ENCODE data around the gene CPB1. TPM values are rescaled to one million over a fixed set of nuclear protein-coding genes. Genes with fewer than 3 reads are reported as not detected.

Gene CPB1
- polyA plus RNA-seq, 1 experiment: not detected

DNA sequence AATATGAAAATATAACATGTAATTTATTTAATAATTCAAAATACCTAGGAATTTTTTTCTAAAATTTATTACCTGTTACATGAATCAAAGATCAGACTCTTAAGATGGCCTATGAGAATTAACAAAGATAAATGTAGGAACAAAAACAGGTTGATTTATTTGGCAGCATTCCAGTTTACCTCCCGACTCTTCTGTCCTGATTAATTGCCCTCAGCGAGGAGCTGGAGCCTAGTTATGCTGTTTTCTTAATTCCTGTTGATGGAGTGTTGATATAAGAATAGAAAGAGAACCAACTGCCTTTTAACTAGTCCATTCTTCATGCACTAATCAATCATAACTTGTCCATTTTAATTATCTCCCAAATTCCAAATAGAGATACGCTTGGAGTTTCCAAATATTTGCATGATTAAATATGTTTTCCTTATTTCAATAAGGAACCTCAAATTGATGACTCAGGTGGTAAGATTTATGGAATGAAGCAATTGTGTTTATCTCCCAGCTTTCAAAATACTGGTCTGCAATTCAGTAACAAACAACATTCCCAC is 10.6 kb upstream of the CPB1 start:
- H3K4me3 ChIP-seq (ENCODE audit: low read depth, low read length): no peak overlapping the region
- DNase-seq (ENCODE audit: low read depth, low spot score): no peak
- CTCF ChIA-PET: no interaction called here
- no peak overlapping the region for H3K27ac ChIP-seq (ENCODE audit: low read depth, low read length)
- TF ChIP-seq, protein P1, sequence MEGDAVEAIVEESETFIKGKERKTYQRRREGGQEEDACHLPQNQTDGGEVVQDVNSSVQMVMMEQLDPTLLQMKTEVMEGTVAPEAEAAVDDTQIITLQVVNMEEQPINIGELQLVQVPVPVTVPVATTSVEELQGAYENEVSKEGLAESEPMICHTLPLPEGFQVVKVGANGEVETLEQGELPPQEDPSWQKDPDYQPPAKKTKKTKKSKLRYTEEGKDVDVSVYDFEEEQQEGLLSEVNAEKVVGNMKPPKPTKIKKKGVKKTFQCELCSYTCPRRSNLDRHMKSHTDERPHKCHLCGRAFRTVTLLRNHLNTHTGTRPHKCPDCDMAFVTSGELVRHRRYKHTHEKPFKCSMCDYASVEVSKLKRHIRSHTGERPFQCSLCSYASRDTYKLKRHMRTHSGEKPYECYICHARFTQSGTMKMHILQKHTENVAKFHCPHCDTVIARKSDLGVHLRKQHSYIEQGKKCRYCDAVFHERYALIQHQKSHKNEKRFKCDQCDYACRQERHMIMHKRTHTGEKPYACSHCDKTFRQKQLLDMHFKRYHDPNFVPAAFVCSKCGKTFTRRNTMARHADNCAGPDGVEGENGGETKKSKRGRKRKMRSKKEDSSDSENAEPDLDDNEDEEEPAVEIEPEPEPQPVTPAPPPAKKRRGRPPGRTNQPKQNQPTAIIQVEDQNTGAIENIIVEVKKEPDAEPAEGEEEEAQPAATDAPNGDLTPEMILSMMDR (IDR thresholded peaks at IDR 0.05; ENCODE audit: low read depth, low read length): no peak
- POLR2A ChIA-PET: no interaction called here
- no peaks in the 10 kb centered on the region for H3K27me3 ChIP-seq (ENCODE audit: control insufficient read depth, insufficient read depth, low read length)
- no peaks in the 10 kb centered on the region for H3K9me3 ChIP-seq (ENCODE audit: control insufficient read depth, insufficient read depth, low read length)

DNA sequence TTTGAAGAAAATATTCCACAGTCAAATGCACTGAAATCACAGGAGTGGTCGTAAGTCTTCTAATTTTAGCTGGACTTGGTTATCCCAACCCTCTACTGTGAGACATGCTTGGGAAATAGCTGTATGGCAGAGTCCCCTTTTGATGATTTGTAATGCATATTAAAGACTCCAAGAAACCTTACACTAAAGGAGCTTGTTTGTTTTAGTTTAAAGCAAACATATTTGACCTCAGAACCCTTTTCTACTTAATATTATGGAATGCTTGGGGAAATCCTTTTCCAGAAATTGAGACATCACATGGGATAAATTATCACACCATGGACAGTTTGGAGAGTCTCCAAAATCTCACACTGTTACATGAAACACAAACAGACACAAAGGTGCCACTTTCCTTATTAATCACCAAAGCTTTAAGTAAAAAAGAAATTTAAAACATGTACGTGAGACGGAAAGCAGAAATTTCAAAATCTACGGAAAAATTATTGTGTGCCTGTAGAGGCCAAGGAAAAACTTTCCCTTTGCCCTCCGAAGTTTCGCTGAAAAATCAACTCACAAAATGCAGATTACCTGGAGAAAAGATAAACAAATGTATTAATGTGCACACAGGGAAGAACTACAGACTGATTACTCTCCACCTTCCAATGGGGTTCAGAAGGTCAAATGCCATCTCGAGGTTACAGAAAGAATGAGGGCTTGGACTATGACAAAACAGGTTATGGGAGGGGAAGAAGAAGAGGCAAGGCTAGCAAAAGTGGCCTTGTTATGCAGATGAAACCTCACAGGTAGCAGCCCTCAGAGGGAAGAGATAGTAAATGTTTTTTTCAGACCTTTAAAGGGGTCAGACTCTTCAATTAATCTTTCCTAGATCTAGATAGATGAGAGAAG is 7.0 kb upstream of the CPB1 start:
- H3K9me3 ChIP-seq (ENCODE audit: control insufficient read depth, insufficient read depth, low read length): no peaks in the 10 kb centered on the region
- DNase-seq (ENCODE audit: low read depth, low spot score): no peak
- TF ChIP-seq, protein P1 (IDR thresholded peaks at IDR 0.05; ENCODE audit: low read depth, low read length): no peak
- no peak overlapping the region for H3K27ac ChIP-seq (ENCODE audit: low read depth, low read length)
- POLR2A ChIA-PET: no interaction called here
- CTCF ChIA-PET: no interaction called here
- no peaks in the 10 kb centered on the region for H3K27me3 ChIP-seq (ENCODE audit: control insufficient read depth, insufficient read depth, low read length)
- no peak overlapping the region for H3K4me3 ChIP-seq (ENCODE audit: low read depth, low read length)

DNA sequence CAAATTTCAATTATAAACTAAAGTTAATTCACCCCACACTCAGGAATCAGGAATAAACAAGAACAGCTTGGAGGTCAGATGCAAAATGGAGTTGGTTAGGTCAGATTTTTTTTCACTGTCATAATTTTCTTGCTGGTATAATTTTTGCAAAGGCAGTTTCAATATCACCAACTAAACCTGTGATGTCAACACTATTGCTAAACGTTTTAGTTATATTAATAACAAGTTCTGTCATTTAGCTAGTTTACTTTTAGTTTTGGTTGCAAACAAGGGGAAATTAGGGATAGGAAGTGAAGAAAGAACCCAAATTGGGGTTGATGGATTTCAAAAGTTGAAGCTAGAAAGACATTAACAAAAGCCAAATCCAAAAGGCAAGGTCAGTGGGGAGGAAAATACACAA is 4.6 kb upstream of the CPB1 start:
- ChIA-PET CTCF (no interaction called here), POLR2A (no interaction called here)
- H3K27me3 ChIP-seq (ENCODE audit: control insufficient read depth, insufficient read depth, low read length): no peaks in the 10 kb centered on the region
- H3K9me3 ChIP-seq (ENCODE audit: control insufficient read depth, insufficient read depth, low read length): no peaks in the 10 kb centered on the region
- H3K4me3 ChIP-seq (ENCODE audit: low read depth, low read length): no peak overlapping the region
- no peak overlapping the region for H3K27ac ChIP-seq (ENCODE audit: low read depth, low read length)
- no peak for DNase-seq (ENCODE audit: low read depth, low spot score)
- TF ChIP-seq, protein P1 (IDR thresholded peaks at IDR 0.05; ENCODE audit: low read depth, low read length): no peak

DNA sequence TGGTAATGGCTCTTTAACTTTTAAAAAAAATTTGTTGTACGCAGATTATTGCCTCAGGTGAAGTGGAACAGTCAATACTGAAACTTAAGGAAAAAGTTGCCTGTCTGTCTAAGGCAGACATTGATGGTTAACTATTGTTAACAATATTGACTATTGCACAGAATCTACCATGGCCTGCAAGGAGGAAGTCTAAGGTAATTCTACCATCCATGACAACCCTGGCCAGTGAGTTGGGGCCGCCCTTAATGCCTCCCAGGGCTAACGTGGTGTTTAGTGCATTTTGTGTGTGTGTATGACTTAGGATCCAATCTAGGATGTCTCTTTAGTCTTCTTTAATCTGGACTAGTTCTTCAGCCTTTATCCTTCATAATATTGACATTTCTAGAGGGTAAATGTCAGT is 2.1 kb upstream of the CPB1 start:
- CTCF ChIA-PET: no interaction called here
- TF ChIP-seq, protein P1 (IDR thresholded peaks at IDR 0.05; ENCODE audit: low read depth, low read length): no peak
- Histone ChIP-seq H3K4me3 (ENCODE audit: low read depth, low read length) (no peak overlapping the region), H3K27ac (ENCODE audit: low read depth, low read length) (no peak overlapping the region), H3K9me3 (ENCODE audit: control insufficient read depth, insufficient read depth, low read length) (no peaks in the 10 kb centered on the region), H3K27me3 (ENCODE audit: control insufficient read depth, insufficient read depth, low read length) (no peaks in the 10 kb centered on the region)
- no peak for DNase-seq (ENCODE audit: low read depth, low spot score)
- POLR2A ChIA-PET: no interaction called here

DNA sequence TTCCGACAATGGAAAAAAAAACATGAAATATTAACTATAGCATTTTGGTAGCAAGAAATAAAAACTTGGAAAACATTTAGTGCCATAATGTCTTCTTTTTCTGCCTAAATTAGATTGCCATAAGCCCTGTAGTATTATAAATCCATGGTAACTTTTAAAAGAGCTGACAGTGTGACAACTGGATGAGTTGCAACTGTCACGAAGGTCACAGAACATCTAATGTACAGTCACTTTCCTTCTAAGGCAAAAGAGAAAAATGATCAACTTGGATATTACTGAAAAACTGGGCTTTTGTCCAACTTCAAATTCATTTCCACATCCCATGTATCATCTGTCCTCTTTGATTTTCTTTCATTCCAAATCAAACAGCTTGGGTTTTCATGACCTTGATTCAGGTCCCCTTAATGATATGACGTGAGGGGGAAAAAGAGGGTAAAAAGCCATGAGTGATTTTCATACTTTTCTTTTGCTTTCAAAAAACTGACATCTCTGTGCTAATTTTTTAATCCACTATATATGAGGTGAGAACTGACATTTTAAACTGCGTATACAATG is 602 bp downstream of the CPB1 start:
- DNase-seq (ENCODE audit: low read depth, low spot score): no peak
- Histone ChIP-seq H3K9me3 (ENCODE audit: control insufficient read depth, insufficient read depth, low read length) (no peaks in the 10 kb centered on the region), H3K27me3 (ENCODE audit: control insufficient read depth, insufficient read depth, low read length) (no peaks in the 10 kb centered on the region), H3K27ac (ENCODE audit: low read depth, low read length) (no peak overlapping the region), H3K4me3 (ENCODE audit: low read depth, low read length) (no peak overlapping the region)
- TF ChIP-seq, protein P1 (IDR thresholded peaks at IDR 0.05; ENCODE audit: low read depth, low read length): no peak
- POLR2A ChIA-PET: no interaction called here
- CTCF ChIA-PET: interaction anchor here (0.6 kb wide), 1 partner anchor 422 kb away, joined by 4 read pairs; no protein-coding TSS in a partner anchor
